Stimulated activated CD4-positive, alpha-beta T cell treated with anti-CD3 and anti-CD28 coated beads, TNF-alpha, amount 100 ng/mL, for 48 hours (primary cell): Measurements from ENCODE around the gene ISCA1.
A peak's percentile ranks its signal among the peaks of the same experiment; 100 is the strongest.

Experiments
- DNase-seq, 3 donors: peaks; one replicate each; pipeline ENCODE4 v3.0.0-alpha.2; 2020; ENCODE audit warnings: low read depth in 3 of 3

Gene ISCA1

DNA sequence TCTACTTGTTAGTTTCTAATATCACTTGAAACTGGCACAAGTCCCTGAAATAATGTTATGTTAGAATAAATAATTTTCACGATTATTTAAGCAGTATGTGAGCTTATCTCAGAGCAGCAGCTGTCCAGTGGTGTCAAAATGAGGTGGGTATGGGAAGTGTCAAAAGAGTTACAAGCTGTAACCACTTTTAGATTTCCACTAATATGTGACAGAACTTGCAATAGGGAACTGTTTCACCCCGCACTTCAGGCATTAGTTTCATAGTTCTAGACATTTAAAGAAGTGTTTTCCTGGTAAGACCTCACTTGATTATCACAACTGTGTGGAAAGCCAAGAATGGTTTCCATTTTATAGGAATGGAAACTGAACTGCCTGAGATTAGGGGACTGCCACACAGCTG, 2.9 kb upstream of the ISCA1 start:
- no peak for DNase-seq

DNA sequence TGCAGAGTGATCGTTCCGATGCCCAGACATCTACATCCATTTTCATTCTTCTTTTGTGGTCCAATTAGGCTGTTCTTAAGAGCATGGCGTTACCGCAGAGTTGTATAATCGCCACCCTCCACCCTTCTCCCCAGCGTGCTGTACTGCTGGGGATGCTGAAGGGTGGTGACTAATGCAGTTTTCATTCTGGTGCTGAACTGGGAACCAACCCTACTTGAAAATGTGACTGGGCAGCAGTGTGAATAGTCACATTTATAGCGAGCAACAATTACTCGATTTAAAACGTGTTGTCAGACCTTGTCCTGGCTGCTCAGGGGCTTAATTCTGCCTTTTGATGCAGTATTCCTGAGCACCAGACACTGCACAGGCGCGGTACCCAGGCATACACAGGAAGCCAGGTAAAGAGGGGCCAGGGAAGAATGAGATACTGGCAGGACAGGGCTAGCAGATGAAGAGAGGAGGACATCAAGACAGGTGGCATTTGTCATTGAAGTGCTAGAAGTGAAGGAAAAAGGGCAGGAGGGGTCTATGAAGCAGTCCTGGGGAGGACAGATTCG, 719 bp upstream of the ISCA1 start:
- no peak for DNase-seq

DNA sequence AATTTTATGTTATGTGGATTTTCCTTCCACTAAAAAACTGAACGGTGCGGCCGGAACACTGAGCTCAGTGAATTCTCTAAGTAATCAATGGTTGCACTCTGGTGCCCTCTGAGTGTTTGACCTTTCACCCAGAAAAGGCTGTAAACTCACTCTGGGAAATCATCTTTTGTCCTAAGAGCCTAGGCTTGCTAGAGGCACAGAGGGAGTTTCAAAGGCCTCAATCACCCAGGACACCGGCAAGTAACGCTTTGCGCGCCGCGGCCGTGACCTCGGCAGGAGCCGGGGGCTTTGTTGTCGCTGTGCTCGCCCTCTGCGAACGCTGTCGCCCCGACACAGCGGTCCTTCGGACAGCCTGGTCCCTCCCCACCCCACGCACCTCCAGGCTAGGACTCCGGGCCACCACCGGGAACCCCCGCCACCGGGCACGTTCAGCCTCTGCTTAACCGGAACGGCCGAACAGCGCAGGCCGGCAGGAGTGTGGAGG, 703 bp downstream of the ISCA1 start:
- peak in 1 of 3 donors; percentile 21 for DNase-seq

DNA sequence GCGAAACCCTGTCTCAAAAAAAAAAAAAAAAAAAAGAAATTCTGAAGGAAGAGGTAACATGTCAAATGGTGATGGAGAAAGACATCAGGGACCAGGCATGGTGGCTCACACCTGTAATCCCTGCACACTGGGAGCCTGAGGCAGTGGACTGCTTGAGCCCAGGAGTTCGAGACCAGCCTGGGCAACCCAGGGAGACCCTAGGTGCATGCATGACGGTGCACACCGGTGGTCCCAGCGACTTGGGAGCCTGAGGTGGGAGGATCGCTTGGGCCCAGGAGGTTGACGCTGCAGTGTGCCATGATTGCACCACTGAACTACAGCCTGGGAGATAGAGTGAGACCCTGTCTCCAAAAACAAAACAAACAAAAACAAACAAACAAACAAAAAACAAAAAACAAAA, 1.8 kb downstream of the ISCA1 start:
- no peak for DNase-seq

DNA sequence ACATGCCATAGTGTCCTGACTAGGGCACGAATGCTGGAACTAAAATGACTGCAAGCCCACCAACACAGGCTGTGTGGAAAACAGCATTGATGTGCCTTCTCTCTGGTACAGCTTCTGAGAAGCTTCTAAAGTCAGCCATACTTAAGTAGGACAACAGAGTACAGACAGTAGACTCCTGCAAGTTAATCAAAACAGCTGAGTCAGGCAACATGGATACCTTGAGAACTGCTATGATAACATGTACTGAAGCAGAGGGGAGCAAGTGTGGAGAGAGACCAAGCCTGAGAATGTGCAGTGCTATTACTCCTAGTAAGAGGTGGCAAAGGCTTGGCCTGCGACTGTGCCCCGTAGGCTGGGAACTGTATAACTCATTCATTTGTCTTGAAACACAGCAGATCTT, 2.5 kb downstream of the ISCA1 start:
- no peak for DNase-seq

DNA sequence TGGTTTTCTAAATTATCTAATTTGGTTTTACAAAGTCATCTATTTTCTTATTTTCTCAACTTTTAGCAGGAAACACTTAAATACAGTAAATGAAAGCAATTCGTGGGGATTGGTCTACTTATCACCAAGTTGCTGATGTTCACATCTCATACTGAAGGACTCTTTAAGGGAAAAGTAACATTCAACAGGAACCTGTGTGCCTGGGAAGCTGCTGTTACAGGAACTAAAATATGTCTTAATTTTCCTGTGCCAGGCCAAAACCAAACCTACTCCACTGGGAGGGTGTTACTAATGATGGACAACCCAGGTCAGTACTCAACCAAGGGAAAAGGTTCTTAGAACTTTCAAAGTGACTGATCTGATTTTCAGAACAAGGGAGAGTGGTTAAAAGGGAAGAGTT, 5.3 kb downstream of the ISCA1 start:
- DNase-seq: no peak

DNA sequence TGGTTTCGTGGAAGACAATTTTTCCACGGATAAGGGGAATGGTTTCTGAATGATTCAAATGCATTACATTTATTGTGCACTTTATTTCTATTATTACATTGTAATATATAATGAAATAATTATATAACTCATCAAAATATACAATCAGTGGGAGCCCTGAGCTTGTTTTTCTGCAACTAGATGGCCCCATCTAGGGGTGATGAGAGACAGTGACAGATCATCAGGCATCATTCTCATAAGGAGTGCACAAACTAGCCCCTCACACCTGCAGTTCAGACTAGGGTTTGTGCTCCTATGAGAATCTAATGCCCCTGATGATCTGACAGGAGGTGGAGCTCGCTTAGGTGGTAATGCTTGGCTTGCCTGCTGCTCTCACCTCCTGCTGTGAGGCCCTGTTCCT, 6.4 kb downstream of the ISCA1 start:
- DNase-seq: no peak

DNA sequence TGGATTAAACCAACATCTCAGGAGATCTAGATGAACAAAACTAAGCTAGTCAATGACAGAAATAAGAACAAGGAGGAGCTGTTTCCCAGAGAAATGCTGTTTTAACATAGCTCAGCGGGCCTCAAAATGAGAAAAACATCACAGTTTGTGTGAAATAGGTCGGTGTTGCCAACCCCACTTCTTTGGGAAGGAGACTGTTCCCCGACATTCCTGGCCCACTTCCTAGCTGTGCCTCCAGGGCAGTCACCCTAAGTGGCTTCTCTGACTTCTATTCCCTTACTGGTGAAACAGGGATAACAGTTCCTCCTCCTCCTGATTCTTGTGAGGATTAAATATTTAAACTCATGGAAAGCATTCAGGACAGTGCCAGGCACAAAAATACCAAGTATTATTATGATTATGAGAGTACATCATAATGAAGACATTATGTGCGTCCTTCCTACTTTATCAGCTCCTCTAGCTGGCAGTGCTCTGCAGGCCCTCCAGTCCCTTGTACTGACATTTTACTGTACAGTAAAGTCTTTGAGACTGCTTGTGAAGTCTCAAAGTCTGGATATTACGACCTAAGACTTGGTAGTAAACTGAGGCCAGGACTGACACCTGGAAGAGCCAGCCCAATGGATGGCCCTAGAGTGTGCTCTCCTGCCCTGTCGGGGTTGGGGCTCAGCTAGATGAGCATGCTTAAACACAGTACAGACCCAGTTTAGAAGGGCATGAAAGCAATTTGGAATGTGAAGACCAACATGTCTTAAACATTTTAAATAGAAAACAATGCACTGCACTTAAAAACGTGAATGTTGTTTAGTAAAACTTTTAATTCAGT, 7.3 kb downstream of the ISCA1 start:
- no peak for DNase-seq

DNA sequence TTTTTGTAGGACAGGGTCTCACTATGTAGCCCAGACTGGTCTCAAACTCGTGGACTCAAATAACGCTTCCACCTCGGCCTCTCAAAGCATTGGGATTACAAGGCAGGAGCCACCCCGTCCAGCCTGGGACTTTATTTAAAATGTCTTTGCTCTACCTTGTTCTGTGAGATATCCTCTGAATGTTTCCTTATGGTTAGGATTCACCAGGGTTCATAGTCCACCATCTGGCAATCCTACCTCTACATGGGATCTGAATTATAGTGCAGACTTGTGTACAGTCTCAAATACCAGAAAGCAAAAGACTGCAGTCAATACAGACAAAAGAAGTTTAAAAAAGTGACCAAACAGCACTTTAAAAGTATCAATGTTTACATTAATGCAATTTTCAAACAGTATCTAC, 10.1 kb downstream of the ISCA1 start:
- no peak for DNase-seq

DNA sequence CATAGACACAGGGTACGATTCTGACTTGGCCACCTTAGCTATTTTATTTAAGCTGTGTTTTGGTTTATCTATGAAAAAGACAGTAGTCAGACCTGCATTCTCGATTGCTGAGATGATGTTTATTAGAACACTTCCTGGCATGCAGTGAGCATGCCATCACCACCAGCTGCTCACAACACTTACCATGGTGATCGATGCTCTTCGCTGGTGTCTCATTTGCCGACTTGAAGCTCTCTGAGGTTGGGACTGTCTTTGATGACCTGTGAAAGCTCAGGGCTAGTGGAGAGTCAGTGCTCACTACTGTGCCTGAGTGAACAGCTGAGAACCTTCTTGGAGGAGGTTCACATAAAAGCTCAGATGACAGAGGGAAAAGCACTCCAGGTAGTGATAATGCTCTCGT, 18.5 kb downstream of the ISCA1 start:
- no peak for DNase-seq

DNA sequence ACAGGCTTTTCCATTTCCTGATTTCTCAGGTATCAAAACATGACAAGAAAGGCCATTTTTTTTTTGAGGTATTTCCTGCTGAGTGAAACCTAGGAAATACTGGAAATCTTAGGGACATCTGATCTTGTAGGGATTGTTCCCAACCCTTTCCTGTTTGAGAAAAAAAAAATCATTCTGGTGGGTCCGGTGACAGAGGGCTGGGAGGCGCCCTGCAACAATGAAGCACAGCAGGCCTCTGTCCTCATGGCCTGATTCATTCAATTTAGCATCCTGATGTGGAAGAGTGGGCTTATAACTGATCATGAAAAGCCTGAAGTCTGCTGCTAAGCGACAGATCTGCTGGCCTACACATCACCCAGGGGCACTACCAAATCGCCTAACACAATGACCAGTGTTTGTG, 19.8 kb downstream of the ISCA1 start:
- no peak for DNase-seq

DNA sequence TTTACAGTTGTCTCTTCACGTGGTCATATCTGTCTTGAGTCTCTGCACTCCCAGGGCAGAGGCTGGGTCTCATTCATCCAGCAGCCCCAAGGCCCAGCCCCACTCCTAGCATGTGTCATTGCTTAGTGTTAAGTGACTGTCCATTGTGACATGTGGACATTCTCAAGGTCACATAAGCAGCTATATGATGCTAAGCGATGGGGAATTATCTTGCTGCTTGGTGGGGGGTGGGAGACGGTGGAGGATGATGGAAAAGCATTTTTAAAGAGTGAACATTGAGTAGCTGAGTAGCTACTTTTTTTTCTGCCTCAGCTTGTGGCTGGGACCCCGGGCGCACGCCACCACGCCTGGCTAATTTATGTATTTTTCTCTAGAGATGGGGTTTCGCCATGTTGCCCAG, 22.8 kb downstream of the ISCA1 start, which contains the start of gene C9orf153:
Gene C9orf153 (minus strand): TSS at position 101 of the 400 bp plus-strand sequence. CDS start 30,054 bp downstream, outside the sequence.
- DNase-seq: no peak

DNA sequence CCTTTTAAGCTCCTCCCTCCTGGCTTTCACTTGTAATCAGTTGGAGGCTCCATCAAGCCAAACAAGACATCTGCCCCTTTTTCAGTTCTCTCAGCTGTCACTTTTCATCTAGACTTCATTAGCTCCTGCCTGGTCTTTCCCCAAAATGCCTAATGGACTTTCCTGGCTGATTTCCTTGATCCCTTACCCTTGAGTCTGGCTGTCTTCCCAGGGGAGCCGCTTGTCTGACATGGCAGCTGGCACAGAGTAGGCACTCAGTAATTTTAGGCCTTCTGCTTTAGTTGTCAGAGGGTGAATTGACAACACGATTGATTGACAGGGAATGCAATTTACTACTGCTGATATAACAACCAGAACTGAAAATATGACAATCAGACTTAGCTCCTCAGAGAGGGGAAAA, 24.9 kb downstream of the ISCA1 start:
- no peak for DNase-seq

DNA sequence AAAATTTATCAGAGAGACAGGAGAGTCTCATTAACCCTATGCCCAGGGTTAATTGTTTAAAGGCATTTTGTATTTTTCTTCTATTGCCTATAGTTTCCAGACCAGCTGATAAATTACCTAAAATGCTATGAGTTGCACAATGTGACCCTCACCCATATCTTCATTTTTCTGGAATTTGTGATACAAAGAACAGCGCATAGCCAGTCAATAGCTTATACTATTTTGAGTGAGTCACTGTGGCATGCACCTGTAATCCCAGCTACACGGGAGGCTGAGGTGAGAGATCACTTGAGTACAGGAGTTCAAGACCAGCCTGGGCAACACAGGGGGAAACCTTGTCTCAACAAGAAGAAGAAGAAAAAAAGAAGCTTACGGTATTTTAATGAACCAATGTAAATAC, 25.7 kb downstream of the ISCA1 start:
- DNase-seq: no peak

DNA sequence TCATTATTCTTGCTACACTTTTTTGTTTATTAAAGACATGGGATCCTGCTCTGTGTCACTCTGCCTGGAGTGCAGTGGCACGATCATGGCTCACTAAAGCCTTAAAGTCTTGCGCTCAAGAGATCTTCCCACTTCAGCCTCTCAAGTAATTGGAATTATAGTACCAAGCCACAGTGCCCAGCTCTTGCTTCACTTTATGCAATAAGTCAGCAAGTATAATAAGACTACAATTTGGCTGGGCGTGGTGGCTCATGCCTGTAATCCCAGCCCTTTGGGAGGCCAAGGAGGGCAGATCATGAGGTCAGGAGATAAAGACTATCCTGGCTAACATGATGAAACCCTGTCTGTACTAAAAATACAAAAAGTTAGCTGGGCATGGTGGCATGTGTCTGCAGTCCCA, 28.8 kb downstream of the ISCA1 start:
- no peak for DNase-seq

DNA sequence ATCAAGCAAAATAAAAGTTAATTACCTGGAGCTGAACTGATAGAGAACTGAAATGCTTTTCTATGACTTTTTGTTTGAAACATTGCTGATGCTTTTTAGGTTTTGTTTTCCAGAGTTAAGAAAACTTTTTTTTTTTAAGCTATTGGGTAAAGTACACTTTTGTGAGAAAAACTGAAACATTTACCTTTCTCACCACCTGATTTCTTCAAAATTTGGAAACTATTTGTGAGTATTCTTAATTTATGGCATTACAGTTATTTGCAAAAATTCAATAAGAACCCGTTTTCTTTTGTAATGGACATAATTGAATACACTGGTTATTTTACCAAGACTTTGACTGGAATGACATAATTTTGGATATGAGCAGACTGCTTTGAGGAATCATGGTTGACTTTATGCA, 29.5 kb downstream of the ISCA1 start:
- DNase-seq: no peak

DNA sequence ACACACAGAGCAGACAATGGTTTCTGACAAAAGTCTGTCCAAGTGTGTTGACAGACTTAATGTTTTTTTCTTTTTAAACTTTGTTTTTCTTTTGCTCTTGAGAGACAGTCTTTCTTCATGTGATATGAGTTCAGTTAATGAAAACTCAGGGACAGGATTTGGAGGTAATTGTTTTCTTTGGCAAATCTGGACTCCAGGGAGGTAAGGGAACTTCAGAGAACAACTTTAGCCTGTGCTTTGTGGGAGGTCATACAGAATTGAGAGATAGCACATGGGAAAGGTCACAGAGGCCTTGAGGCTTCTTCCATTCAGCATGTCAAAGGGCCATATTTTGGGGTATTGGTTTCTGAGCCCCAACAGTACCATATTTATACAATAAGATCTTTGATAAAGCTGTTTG, 32.2 kb downstream of the ISCA1 start:
- DNase-seq: no peak

DNA sequence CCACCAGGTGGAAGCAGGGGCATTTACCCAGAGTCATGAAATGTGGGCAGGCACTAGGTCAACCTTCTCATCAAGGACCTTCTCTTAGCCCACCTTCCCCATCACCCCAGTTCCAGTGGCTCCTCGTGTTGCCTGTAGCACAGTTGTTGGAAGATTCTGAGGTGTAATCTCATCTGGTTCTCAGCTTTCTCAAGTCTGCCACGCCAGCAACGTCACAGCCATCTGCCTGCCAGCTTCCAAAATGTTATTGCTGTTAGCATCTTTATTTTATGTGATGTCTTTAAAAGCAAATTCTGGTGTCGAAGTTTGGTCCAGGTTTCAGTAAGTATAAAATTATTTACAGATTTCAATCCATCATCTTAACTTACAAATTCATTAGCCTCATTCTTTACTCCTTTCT, 33.6 kb downstream of the ISCA1 start:
- no peak for DNase-seq

DNA sequence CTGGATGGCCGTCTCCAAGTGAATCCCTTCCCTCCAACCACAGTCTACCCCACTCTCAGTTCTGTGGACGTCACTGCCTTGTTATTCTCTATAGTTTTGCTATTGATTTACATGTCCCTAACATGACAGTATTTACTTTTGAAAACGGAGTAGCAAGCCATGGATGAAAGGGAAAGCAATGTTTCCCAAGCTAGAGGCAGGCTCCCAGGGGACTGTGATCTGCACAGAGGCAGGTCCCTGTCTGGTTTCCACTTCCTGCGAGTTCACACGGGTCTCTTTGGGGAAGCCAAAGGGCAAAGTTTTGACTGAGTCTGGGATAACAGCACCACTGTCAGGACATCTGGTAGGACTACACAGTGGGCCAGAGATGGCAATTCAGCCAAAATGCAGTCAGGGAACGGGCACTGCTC, 35.6 kb downstream of the ISCA1 start:
- no peak for DNase-seq

DNA sequence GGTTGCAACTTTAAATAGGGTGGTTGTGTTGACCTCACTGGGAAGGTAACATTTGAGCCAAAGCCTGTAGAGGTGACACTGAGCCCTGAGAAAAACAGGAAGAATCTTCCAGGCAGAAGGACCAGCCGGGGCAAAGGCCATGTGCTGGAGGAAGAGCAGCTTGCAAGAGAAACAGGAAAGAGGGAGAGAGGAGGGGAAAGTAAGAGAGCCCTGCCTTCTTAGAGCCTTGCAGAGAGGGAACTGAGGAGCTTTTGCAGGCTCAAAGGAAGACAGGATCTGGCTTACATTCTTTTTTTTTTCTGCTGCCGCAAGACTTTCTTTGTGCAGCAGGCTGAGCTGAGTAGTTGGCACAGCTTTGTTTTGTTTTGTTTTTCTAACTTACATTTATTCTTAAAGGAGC, 40.3 kb downstream of the ISCA1 start:
- DNase-seq: no peak

DNA sequence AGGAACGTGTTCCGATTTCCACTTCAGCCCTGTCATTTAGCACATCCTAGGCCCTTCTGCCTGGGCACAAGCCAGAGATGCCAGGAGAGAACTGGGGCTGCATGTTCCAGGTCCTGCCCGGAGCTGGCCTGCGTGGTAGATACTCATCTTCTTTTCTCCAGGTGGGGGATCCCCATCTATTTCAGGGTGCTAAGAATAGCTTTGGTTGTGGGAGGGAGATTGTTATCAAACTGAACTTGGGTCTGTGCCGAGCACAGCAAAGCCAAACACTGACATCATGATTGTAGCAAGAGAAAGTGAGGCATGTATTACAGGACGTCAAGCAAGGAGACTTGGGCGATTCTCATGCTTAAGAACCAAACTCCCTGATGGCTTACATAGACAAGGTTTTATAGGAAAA, 41.1 kb downstream of the ISCA1 start:
- no peak for DNase-seq

DNA sequence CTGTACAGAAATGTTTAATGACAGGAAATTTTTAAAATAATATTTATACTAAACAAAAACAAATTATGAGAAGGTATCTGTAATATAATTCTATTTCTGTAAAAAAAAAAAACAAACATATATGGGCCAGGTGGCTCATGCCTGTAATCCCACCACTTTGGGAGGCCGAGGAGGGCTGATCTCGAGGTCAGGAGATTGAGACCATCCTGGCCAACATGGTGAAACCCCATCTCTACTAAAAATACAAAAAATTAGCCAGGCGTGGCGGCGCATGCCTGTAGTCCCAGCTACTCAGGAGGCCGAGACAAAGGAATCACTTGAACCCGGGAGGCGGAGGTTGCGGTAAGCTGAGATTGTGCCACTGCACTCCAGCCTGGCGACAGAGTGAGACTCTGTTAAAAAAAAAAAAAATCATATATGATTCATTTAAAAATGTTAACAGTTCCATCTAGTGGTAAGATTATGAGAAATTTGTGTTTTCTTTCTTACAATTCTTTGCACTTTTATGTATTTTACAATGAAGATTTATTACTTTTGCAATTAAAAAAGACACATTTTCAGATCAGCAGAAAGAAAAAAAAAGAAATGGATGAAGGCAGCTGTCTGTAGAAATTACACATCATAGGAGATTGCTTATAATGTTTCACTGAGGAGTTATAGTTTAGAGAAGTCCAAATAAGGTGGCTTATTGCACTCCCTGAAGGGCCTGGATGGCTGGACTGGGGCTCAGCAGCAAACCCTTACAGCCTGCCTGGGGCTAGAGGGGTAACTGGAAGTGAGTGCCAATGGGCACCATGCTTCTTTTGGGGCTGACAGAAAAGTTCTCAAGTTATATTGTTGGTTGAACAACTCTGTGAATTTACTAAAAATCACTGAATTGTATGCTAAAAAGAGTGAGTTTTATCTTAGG, 43.2 kb downstream of the ISCA1 start:
- no peak for DNase-seq
